HepG2 (cell line): ENCODE measurements around the gene EFEMP2. TPM values are rescaled to one million over a fixed set of nuclear protein-coding genes. Genes with fewer than 3 reads are reported as not detected.

Source experiments
- ATAC-seq: fragments of 200-7000 bp; cut with Tn5 transposase; 3 replicates; pipeline ENCODE4 v1.9.1; 2020; ENCODE audit warnings: mild to moderate bottlenecking, moderate library complexity
- BruUV-seq: library from RNA; stranded (reverse); fragments of 400-500 nt; replicated peaks from 2 replicates; lab custom pipeline; 2021; lab: Mats Ljungman, UMichigan
- CTCF ChIA-PET: fragments of 300-600 bp; formaldehyde crosslinking; extraction: SDS; loops from one replicate; lab custom pipeline; 2021; ENCODE audit warnings: low total read pairs, inconsistent platforms, low intra/inter-chr PET ratio; lab: Yijun Ruan, JAX
- POLR2A ChIA-PET: fragments of 350-600 bp; sonication (Branson Sonifier 250); formaldehyde crosslinking; loops from one replicate; lab custom pipeline; 2020; ENCODE audit warnings: antibody characterized with exemption, inconsistent platforms; lab: Yijun Ruan, JAX
- DNase-seq: peaks from one replicate; pipeline ENCODE4 v3.0.0-alpha.2; 2015; ENCODE audit warnings: low spot score
- FAIRE-seq: peaks from 3 replicates; lab custom pipeline; 2011; peaks lifted over from hg19 to GRCh38; lab: Jason Lieb, UNC
- H2AFZ ChIP-seq: one replicate; pipeline ENCODE4 v1.6.1; 2011; ENCODE audit warnings: low read length, inconsistent platforms
- H3K27ac ChIP-seq: fragments of 300-600 bp; 3 replicates; pipeline ENCODE4 v1.8.0; 2011; ENCODE audit warnings: mixed run types, mild to moderate bottlenecking, mixed read lengths, low read length, inconsistent platforms; ENCODE audit not compliant: insufficient read depth; ENCODE audit errors: extremely low read length
- H3K27me3 ChIP-seq, 2 experiments: fragments of 200-600 bp in 1 of 2; 2 replicates in 1 of 2; 3 replicates in 1 of 2; pipeline versions ENCODE4 v1.6.0 to v1.8.0; 2011; ENCODE audit warnings: low read length in 2 of 2, mild to moderate bottlenecking in 2 of 2, moderate library complexity in 2 of 2, inconsistent platforms in 1 of 2; ENCODE audit not compliant: insufficient read depth in 2 of 2, control insufficient read depth in 1 of 2
- H3K36me3 ChIP-seq, 2 experiments: fragments of 200-600 bp in 1 of 2; replicated peaks in 1 of 2; 2 replicates in 1 of 2; 3 replicates in 1 of 2; pipeline versions ENCODE4 v1.5.1 to v1.8.0; 2011; ENCODE audit warnings: low read length in 2 of 2, inconsistent platforms in 1 of 2; ENCODE audit not compliant: insufficient read depth in 2 of 2, control insufficient read depth in 1 of 2
- H3K4me1 ChIP-seq: 2 replicates; pipeline ENCODE4 v1.5.1; 2012; ENCODE audit warnings: low read length, inconsistent platforms; ENCODE audit not compliant: insufficient read depth
- H3K4me2 ChIP-seq: 2 replicates; pipeline ENCODE4 v1.6.0; 2011; ENCODE audit warnings: low read depth, low read length, inconsistent platforms
- H3K4me3 ChIP-seq, 3 experiments: fragments of 200-600 bp in 1 of 3; sonication (generic), shearing (Covaris generic) in 1 of 3; replicated peaks in 1 of 3; 2 replicates each; pipeline ENCODE4 v1.5.1; 2011 to 2016; ENCODE audit warnings: low read length in 3 of 3, inconsistent platforms in 2 of 3, low read depth in 2 of 3, mild to moderate bottlenecking in 2 of 3, control low read depth in 1 of 3, mixed read lengths in 1 of 3; ENCODE audit not compliant: insufficient read depth in 1 of 3
- H3K79me2 ChIP-seq: one replicate; pipeline ENCODE4 v1.6.1; 2011; ENCODE audit warnings: low read length, inconsistent platforms; ENCODE audit not compliant: insufficient read depth
- H3K9ac ChIP-seq: 2 replicates; pipeline ENCODE4 v1.6.0; 2011; ENCODE audit warnings: mild to moderate bottlenecking, low read depth, low read length, inconsistent platforms; ENCODE audit not compliant: insufficient read depth
- H3K9me3 ChIP-seq: 2 replicates; pipeline ENCODE4 v1.5.1; 2012; ENCODE audit warnings: mild to moderate bottlenecking, low read length
- H4K20me1 ChIP-seq: 2 replicates; pipeline ENCODE4 v1.6.0; 2011; ENCODE audit warnings: inconsistent platforms, mild to moderate bottlenecking, low read length, moderate library complexity; ENCODE audit not compliant: insufficient read depth
- ARNT ChIP-seq: fragments of 450-650 bp; IDR thresholded peaks from 2 replicates; pipeline ENCODE4 v1.6.1; 2017
- ARNT2 ChIP-seq: sonication (generic); formaldehyde crosslinking; IDR thresholded peaks from 2 replicates; pipeline ENCODE4 v1.8.0; 2022; ENCODE audit warnings: mild to moderate bottlenecking, low read depth, missing genetic modification reagents, moderate library complexity
- FOXK2 ChIP-seq: fragments of 450-650 bp; IDR thresholded peaks from 2 replicates; pipeline ENCODE4 v1.6.1; 2016
- KDM2A ChIP-seq: sonication (generic); formaldehyde crosslinking; IDR thresholded peaks from 2 replicates; pipeline ENCODE4 v1.4.0; 2020; ENCODE audit warnings: low read depth, missing genetic modification reagents, borderline replicate concordance
- MLX ChIP-seq: IDR thresholded peaks from 2 replicates; pipeline ENCODE4 v1.6.1; 2016
- MXD4 ChIP-seq: IDR thresholded peaks from 2 replicates; pipeline ENCODE4 v1.6.1; 2016; ENCODE audit warnings: mild to moderate bottlenecking, missing biosample characterization, missing genetic modification reagents
- NR2F6 ChIP-seq, 2 experiments: IDR thresholded peaks; 2 replicates each; pipeline ENCODE4 v1.6.1; 2016; ENCODE audit warnings: antibody characterized with exemption in 1 of 2, mild to moderate bottlenecking in 1 of 2
- PHF8 ChIP-seq: sonication (generic); formaldehyde crosslinking; IDR thresholded peaks from 2 replicates; pipeline ENCODE4 v1.5.0; 2020; ENCODE audit warnings: missing genetic modification reagents
- POLR2G ChIP-seq: fragments of 200-400 bp; formaldehyde crosslinking; IDR thresholded peaks from 2 replicates; pipeline ENCODE4 v1.6.1; 2018; ENCODE audit warnings: mild to moderate bottlenecking, low read depth, low read length, moderate library complexity
- TAF15 ChIP-seq: fragments of 200-400 bp; formaldehyde crosslinking; IDR thresholded peaks from one replicate; pipeline ENCODE4 v1.6.1; 2018; ENCODE audit warnings: mild to moderate bottlenecking, low read depth, low read length; ENCODE audit not compliant: poor library complexity, severe bottlenecking
- TBP ChIP-seq: sonication (generic); formaldehyde crosslinking; IDR thresholded peaks from 2 replicates; pipeline ENCODE4 v1.5.0; 2020; ENCODE audit warnings: missing genetic modification reagents
- ZBTB1 ChIP-seq: sonication (generic); formaldehyde crosslinking; IDR thresholded peaks from 2 replicates; pipeline ENCODE4 v1.4.0; 2020; ENCODE audit warnings: missing genetic modification reagents, borderline replicate concordance
- ZBTB49 ChIP-seq: sonication (generic); formaldehyde crosslinking; IDR thresholded peaks from 2 replicates; pipeline ENCODE4 v1.4.0; 2020; ENCODE audit warnings: missing genetic modification reagents, borderline replicate concordance
- ZNF296 ChIP-seq: sonication (generic); formaldehyde crosslinking; conservative IDR thresholded peaks from 2 replicates; pipeline ENCODE4 v1.5.0; 2020; ENCODE audit warnings: mild to moderate bottlenecking, missing genetic modification reagents
- ZNF431 ChIP-seq: sonication (generic); formaldehyde crosslinking; IDR thresholded peaks from 2 replicates; pipeline ENCODE4 v1.9.0; 2022; ENCODE audit warnings: missing genetic modification reagents, low read depth, mild to moderate bottlenecking, borderline replicate concordance
- ZNF562 ChIP-seq: sonication (generic); formaldehyde crosslinking; IDR thresholded peaks from 2 replicates; pipeline ENCODE4 v1.8.0; 2022; ENCODE audit warnings: missing genetic modification reagents, borderline replicate concordance
- ZNF768 ChIP-seq: sonication (generic); formaldehyde crosslinking; IDR thresholded peaks from 2 replicates; pipeline ENCODE4 v1.4.0; 2020; ENCODE audit warnings: missing genetic modification reagents
- WGBS: methylation state at CpG from one replicate; pipeline ENCODE4 v1.1.6; 2017; ENCODE audit warnings: low lambda C conversion rate; 5-methylcytosine and 5-hydroxymethylcytosine counted together
- in situ Hi-C: cut with HindIII; loops from 2 replicates; pipeline ENCODE4 v1.10.0; 2017; ENCODE audit warnings: low pct_unique_long_range_greater_than_20kb; ENCODE audit not compliant: extremely low pct_ligation_motif_present
- intact Hi-C: fragments of 100-400 bp; cut with micrococcal nuclease; formaldehyde crosslinking; loops from one replicate; pipeline ENCODE4 v1.10.0; 2022; ENCODE audit not compliant: unreplicated experiment
- polyA plus RNA-seq, 8 experiments: library from polyadenylated mRNA; depleted of rRNA in 3 of 8; stranded (reverse) in 7 of 8; unstranded in 1 of 8; fragments of >200 nt; fragmentation: Illumina TruSeq in 4 of 8; extraction: Trizol in 4 of 8; gene quantifications; 2 replicates each; pipeline versions ENCODE4 v1.2.1 to v1.2.3, GENCODE V29; 2011 to 2016; ENCODE audit warnings: low read depth in 4 of 8, missing spikeins in 1 of 8, mixed read lengths in 1 of 8; ENCODE audit not compliant: insufficient read depth in 1 of 8
- total RNA-seq, 5 experiments: library from RNA; depleted of rRNA; stranded (reverse); fragments of >200 nt; fragmentation: Illumina TruSeq; extraction: Trizol; gene quantifications; 2 replicates each; pipeline ENCODE4 v1.2.3, GENCODE V29; 2016; ENCODE audit warnings: low read depth in 1 of 5
- TF ChIP-seq, protein P1 (sequence below): sonication (generic); formaldehyde crosslinking; IDR thresholded peaks from 2 replicates; pipeline ENCODE4 v1.5.0; 2020; ENCODE audit warnings: missing genetic modification reagents
- TF ChIP-seq, protein P2 (sequence below): sonication (generic); formaldehyde crosslinking; IDR thresholded peaks from 2 replicates; pipeline ENCODE4 v1.8.1; 2023; ENCODE audit warnings: mild to moderate bottlenecking, missing genetic modification reagents

EFEMP2 gene
- total and polyA plus RNA-seq, 2 of the 13 experiments (the other 11 are each of a cell fraction or from before 2014, with no cell fraction given), result 7.4 to 29.7 TPM

GRCh38 chr11:65869643-65870306 is 2.8 kb downstream of the EFEMP2 start:
- Histone ChIP-seq H3K27ac (no peak overlapping the region), H3K9me3 (no peaks in the 10 kb centered on the region), H3K4me3 (no peak overlapping the region; a peak in 1 of 6 replicates), H3K9ac (no peak overlapping the region), H3K4me1 (peaks cover 22% of the 10 kb centered on the region), H3K27me3 (no peaks in the 10 kb centered on the region; a peak in 1 of 5 replicates), H3K4me2 (no peak overlapping the region), H3K36me3 (peaks cover 6 to 22% of the 10 kb centered on the region in 2 experiments; a peak in 4 of 5 replicates), H3K79me2 (no peaks in the 10 kb centered on the region), H4K20me1 (no peaks in the 10 kb centered on the region), H2AFZ (no peak overlapping the region)
- ATAC-seq (no peak; the same call in 2 of the 3 replicates), DNase-seq (no peak), FAIRE-seq (no peak)
- POLR2A ChIA-PET, result interaction anchor here (1.0 to 8.9 kb wide), 5 partner anchors 11 to 157 kb away, joined by 3 to 81 read pairs (median 3); partner anchors contain the start of genes CFL1, FIBP and MUS81
- in situ Hi-C loops, result no loop called here
- WGBS, result 73% methylated on average over 19 of the region's 24 CpGs
- BruUV-seq, result no TSS peak
- intact Hi-C loops, result no loop called here
- CTCF ChIA-PET, result no interaction called here
- TF ChIP-seq TBP (CRISPR knock-in tag), result no peak
- no peak for TF ChIP-seq ZNF431 (CRISPR knock-in tag)
- no peak for TF ChIP-seq ZNF562 (CRISPR knock-in tag)
- peak; percentile 15; the same call in 1 of the 2 replicates for TF ChIP-seq KDM2A
- no peak for TF ChIP-seq MLX (CRISPR knock-in tag)
- TF ChIP-seq MXD4 (CRISPR knock-in tag), result no peak
- TF ChIP-seq ZBTB1, result no peak
- TF ChIP-seq ARNT, result no peak
- TF ChIP-seq ZNF768 (CRISPR knock-in tag), result no peak
- no peak for TF ChIP-seq ARNT2 (CRISPR knock-in tag)
- TF ChIP-seq ZNF296 (CRISPR knock-in tag), result no peak
- no peak for TF ChIP-seq PHF8 (CRISPR knock-in tag)
- TF ChIP-seq ZBTB49 (CRISPR knock-in tag), result no peak
- 0 out of 2 replicates have a peak, but pooled peaks have one; percentile 21 for TF ChIP-seq POLR2G
- no peak for TF ChIP-seq NR2F6 (IDR thresholded peaks at IDR 0.05)
- TF ChIP-seq NR2F6 (CRISPR knock-in tag; IDR thresholded peaks at IDR 0.05), result no peak
- TF ChIP-seq, protein P1, sequence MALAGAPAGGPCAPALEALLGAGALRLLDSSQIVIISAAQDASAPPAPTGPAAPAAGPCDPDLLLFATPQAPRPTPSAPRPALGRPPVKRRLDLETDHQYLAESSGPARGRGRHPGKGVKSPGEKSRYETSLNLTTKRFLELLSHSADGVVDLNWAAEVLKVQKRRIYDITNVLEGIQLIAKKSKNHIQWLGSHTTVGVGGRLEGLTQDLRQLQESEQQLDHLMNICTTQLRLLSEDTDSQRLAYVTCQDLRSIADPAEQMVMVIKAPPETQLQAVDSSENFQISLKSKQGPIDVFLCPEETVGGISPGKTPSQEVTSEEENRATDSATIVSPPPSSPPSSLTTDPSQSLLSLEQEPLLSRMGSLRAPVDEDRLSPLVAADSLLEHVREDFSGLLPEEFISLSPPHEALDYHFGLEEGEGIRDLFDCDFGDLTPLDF (CRISPR knock-in tag), result no peak
- TF ChIP-seq, protein P2, sequence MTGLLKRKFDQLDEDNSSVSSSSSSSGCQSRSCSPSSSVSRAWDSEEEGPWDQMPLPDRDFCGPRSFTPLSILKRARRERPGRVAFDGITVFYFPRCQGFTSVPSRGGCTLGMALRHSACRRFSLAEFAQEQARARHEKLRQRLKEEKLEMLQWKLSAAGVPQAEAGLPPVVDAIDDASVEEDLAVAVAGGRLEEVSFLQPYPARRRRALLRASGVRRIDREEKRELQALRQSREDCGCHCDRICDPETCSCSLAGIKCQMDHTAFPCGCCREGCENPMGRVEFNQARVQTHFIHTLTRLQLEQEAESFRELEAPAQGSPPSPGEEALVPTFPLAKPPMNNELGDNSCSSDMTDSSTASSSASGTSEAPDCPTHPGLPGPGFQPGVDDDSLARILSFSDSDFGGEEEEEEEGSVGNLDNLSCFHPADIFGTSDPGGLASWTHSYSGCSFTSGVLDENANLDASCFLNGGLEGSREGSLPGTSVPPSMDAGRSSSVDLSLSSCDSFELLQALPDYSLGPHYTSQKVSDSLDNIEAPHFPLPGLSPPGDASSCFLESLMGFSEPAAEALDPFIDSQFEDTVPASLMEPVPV (CRISPR knock-in tag), result no peak
- no peak for TF ChIP-seq TAF15
- no peak for TF ChIP-seq FOXK2
